KMS-11 (cell line): ENCODE data around the gene LRRC2.

Experiments used
- H2AFZ ChIP-seq: fragments of 200-600 bp; sonication (generic); 2 replicates; pipeline ENCODE4 v1.6.1; 2016; ENCODE audit warnings: antibody characterized with exemption, mixed run types, low read depth
- H3K27ac ChIP-seq: fragments of 200-600 bp; sonication (generic); 2 replicates; pipeline ENCODE4 v1.6.1; 2016; ENCODE audit warnings: mild to moderate bottlenecking, mixed run types
- H3K27me3 ChIP-seq: fragments of 200-600 bp; sonication (generic); 2 replicates; pipeline ENCODE4 v1.6.1; 2017; ENCODE audit warnings: mild to moderate bottlenecking, low read depth, mixed run types, moderate library complexity; ENCODE audit not compliant: insufficient read depth
- H3K36me3 ChIP-seq: fragments of 200-600 bp; sonication (generic); 2 replicates; pipeline ENCODE4 v1.6.1; 2017; ENCODE audit warnings: mild to moderate bottlenecking, mixed run types; ENCODE audit not compliant: insufficient read depth
- H3K4me1 ChIP-seq: fragments of 200-600 bp; sonication (generic); 2 replicates; pipeline ENCODE4 v1.6.1; 2016; ENCODE audit warnings: mild to moderate bottlenecking, low read depth, mixed run types; ENCODE audit not compliant: poor library complexity, severe bottlenecking
- H3K4me2 ChIP-seq: fragments of 200-600 bp; sonication (generic); 2 replicates; pipeline ENCODE4 v1.7.0; 2016; ENCODE audit warnings: mild to moderate bottlenecking, mixed run types
- H3K4me3 ChIP-seq: fragments of 200-600 bp; sonication (generic); IDR thresholded peaks from 2 replicates; pipeline ENCODE4 v1.6.1; 2017; ENCODE audit warnings: low read depth, low read length, mixed read lengths; ENCODE audit not compliant: insufficient read depth
- H3K79me2 ChIP-seq: fragments of 200-600 bp; sonication (generic); 2 replicates; pipeline ENCODE4 v1.6.1; 2016; ENCODE audit warnings: low read depth, mixed run types; ENCODE audit not compliant: insufficient read depth
- H3K9ac ChIP-seq: fragments of 200-600 bp; sonication (generic); 2 replicates; pipeline ENCODE4 v1.6.1; 2016; ENCODE audit warnings: mild to moderate bottlenecking, mixed run types
- H4K20me1 ChIP-seq: fragments of 200-600 bp; sonication (generic); 2 replicates; pipeline ENCODE4 v1.6.1; 2016; ENCODE audit warnings: mild to moderate bottlenecking, mixed run types; ENCODE audit not compliant: insufficient read depth
- TF ChIP-seq, protein P1 (sequence below): fragments of 200-600 bp; sonication (generic); conservative IDR thresholded peaks from 2 replicates; pipeline ENCODE4 v1.6.1; 2017; ENCODE audit warnings: low read depth, mild to moderate bottlenecking, antibody characterized with exemption, low read length, moderate library complexity, mixed read lengths

LRRC2 gene

DNA sequence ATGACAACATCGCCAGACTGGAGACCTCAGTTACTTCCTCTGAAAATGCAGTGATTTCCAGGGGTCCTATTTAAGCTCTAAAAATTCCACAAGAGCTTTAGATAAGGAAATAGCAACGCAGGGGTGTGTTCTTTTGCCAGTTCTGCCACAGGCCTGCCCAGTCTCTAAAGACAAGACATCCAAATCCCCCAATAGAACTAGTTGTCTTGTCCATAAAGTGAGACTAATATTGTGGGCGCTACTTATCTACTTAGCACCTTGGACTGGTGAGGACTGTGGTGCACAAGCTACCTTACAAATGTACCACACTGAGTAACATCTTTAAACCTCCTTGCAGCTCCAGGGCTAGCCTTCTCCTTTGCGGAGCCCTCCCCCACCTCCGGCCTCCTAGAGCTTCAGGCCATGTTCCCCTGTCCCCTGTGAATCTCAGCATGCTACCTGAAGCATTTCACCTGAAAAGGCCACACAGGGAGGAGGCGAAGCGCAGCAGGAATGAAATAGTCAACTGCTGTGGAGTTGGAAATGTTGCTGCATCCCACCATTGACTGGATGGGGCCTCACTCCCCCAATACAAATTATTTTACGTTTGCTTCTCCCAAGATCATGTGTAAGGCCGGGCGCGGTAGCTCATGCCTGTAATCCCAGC lies 9.6 kb upstream of the LRRC2 start:
- no peaks in the 10 kb centered on the region for H3K27me3 ChIP-seq
- TF ChIP-seq, protein P1, sequence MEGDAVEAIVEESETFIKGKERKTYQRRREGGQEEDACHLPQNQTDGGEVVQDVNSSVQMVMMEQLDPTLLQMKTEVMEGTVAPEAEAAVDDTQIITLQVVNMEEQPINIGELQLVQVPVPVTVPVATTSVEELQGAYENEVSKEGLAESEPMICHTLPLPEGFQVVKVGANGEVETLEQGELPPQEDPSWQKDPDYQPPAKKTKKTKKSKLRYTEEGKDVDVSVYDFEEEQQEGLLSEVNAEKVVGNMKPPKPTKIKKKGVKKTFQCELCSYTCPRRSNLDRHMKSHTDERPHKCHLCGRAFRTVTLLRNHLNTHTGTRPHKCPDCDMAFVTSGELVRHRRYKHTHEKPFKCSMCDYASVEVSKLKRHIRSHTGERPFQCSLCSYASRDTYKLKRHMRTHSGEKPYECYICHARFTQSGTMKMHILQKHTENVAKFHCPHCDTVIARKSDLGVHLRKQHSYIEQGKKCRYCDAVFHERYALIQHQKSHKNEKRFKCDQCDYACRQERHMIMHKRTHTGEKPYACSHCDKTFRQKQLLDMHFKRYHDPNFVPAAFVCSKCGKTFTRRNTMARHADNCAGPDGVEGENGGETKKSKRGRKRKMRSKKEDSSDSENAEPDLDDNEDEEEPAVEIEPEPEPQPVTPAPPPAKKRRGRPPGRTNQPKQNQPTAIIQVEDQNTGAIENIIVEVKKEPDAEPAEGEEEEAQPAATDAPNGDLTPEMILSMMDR: no peak
- H3K4me2 ChIP-seq: no peak overlapping the region
- H4K20me1 ChIP-seq: no peaks in the 10 kb centered on the region
- H3K4me3 ChIP-seq: no peak overlapping the region
- H3K79me2 ChIP-seq: no peaks in the 10 kb centered on the region
- H3K4me1 ChIP-seq: no peaks in the 10 kb centered on the region
- no peak overlapping the region for H3K27ac ChIP-seq
- no peak overlapping the region for H2AFZ ChIP-seq
- H3K36me3 ChIP-seq: no peaks in the 10 kb centered on the region
- no peak overlapping the region for H3K9ac ChIP-seq

DNA sequence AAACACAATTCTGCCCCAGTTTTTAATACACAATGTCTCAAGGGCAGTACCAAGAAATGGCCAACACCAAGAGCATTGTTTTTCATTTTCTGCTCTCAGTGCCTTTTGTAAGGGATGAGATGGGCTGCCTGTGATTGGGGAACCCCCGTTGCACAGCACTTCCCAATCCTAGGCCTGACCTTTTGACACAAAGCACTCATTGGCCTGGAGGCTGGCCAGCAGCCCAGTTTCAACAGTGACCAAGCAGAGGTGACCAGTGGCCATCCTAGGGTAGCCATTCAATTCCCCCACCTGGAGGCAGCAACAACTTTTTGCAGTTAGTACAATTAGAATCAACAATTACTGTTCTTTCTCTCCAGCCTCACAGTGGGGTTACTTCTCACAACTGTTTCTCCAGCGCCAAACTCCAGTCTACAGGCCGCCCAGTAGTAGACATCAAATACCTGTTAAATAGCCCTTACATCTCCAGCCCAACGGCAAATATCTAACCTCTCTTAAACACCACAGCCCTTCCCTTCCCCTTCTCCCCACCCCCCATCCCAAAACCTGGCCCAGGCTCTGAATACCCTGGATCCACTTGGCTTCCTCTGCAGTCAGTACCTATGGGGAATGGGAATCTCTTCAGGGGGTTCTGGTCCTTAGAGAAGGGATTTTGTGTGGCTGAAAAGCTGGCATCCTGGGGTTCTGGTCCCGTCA lies 8.9 kb upstream of the LRRC2 start:
- H3K79me2 ChIP-seq: no peaks in the 10 kb centered on the region
- no peaks in the 10 kb centered on the region for H4K20me1 ChIP-seq
- TF ChIP-seq, protein P1: no peak
- no peaks in the 10 kb centered on the region for H3K4me1 ChIP-seq
- no peak overlapping the region for H3K9ac ChIP-seq
- H3K36me3 ChIP-seq: no peaks in the 10 kb centered on the region
- no peak overlapping the region for H3K4me2 ChIP-seq
- H3K4me3 ChIP-seq: no peak overlapping the region
- no peak overlapping the region for H3K27ac ChIP-seq
- H2AFZ ChIP-seq: no peak overlapping the region
- no peaks in the 10 kb centered on the region for H3K27me3 ChIP-seq

DNA sequence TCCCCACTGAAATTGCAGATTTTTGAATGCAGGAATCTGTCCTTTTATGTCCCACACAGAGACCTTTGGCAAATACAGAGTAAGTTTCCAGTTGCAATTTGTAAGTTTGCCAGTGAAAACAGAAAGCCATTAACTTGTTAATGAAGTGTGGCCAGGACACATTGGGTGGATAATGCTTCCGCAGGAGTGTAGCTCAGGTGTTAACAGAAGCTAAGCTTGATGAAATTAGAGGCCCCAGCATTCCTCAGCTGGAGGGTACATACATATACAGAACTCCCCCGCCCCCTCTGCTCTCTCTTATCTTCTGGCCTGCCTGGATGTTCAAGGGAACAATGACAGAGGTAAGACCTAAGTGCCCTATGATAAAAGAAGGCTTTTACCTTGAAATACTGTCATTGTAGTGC lies 8.1 kb upstream of the LRRC2 start:
- Histone ChIP-seq H3K4me1 (no peaks in the 10 kb centered on the region), H3K79me2 (no peaks in the 10 kb centered on the region), H3K36me3 (no peaks in the 10 kb centered on the region), H3K4me2 (no peak overlapping the region), H4K20me1 (no peaks in the 10 kb centered on the region), H3K27me3 (no peaks in the 10 kb centered on the region), H3K27ac (no peak overlapping the region), H3K4me3 (no peak overlapping the region), H3K9ac (no peak overlapping the region), H2AFZ (no peak overlapping the region)
- TF ChIP-seq, protein P1: no peak

DNA sequence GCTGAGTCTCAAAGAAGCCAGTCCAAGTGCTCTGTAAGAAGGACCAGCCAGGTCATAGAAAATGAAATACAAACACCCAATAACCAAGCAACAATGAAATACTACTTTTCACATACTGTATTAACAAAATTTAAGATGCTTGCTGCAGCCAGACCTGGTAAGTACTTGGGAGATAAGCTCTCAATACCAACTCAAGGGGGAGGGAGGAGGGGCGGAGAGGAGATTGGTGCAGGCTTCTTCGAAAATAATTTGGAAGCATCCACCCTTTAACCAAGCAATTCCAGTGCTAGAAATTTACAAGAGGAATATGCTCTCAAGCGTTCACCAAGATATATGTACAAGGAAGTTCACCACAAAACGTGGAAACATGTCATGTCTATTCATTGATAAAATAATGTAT lies 7.6 kb upstream of the LRRC2 start:
- H3K9ac ChIP-seq: no peak overlapping the region
- no peaks in the 10 kb centered on the region for H3K27me3 ChIP-seq
- H3K4me3 ChIP-seq: no peak overlapping the region
- H3K36me3 ChIP-seq: no peaks in the 10 kb centered on the region
- TF ChIP-seq, protein P1: no peak
- H3K4me1 ChIP-seq: no peaks in the 10 kb centered on the region
- no peak overlapping the region for H2AFZ ChIP-seq
- no peak overlapping the region for H3K4me2 ChIP-seq
- no peaks in the 10 kb centered on the region for H3K79me2 ChIP-seq
- no peaks in the 10 kb centered on the region for H4K20me1 ChIP-seq
- no peak overlapping the region for H3K27ac ChIP-seq
